Gastrocnemius medialis (tissue), 4 donors: ENCODE results near the gene CDH4. TPM values are rescaled to one million over a fixed set of nuclear protein-coding genes. Genes with fewer than 3 reads are reported as not detected.

Experiments
- ATAC-seq, 2 donors: fragments of 150-250 bp; one replicate each; pipeline ENCODE4 v1.9.1; 2016
- DNase-seq, 2 donors: peaks; one replicate each; pipeline ENCODE4 v3.0.0-alpha.2; 2019
- H3K27ac ChIP-seq, 4 donors: fragments of 200-600 bp; sonication (generic); 1 replicate in 1 of 4; 2 replicates in 3 of 4; pipeline ENCODE4 v1.5.1; 2016 to 2018; ENCODE audit warnings: mild to moderate bottlenecking in 2 of 4, moderate library complexity in 1 of 4
- H3K27me3 ChIP-seq, 3 donors: fragments of 200-600 bp; sonication (generic) in 2 of 3; 1 replicate in 1 of 3; 2 replicates in 2 of 3; pipeline versions ENCODE4 v1.5.1 to v1.6.0; 2016 to 2019; ENCODE audit warnings: mild to moderate bottlenecking in 1 of 3, moderate library complexity in 1 of 3
- H3K36me3 ChIP-seq, 2 donors: fragments of 200-600 bp; sonication (generic) in 1 of 2; one replicate each; pipeline ENCODE4 v1.5.1; 2017 to 2018
- H3K4me1 ChIP-seq, 2 donors: fragments of 200-600 bp; sonication (generic) in 1 of 2; one replicate each; pipeline ENCODE4 v1.5.1; 2016 to 2017; ENCODE audit warnings: mild to moderate bottlenecking in 2 of 2
- H3K4me3 ChIP-seq, 4 donors: fragments of 200-600 bp; sonication (generic) in 3 of 4; 1 replicate in 1 of 4; 2 replicates in 3 of 4; pipeline ENCODE4 v1.5.1; 2016 to 2019; ENCODE audit warnings: mild to moderate bottlenecking in 2 of 4
- H3K9me3 ChIP-seq, 3 donors: fragments of 200-600 bp; sonication (generic) in 2 of 3; 1 replicate in 1 of 3; 2 replicates in 2 of 3; pipeline ENCODE4 v1.5.1; 2016 to 2019
- POLR2A ChIP-seq, 2 donors: fragments of 450-650 bp; IDR thresholded peaks; one replicate each; pipeline ENCODE4 v1.6.1; 2017; ENCODE audit warnings: antibody characterized with exemption in 2 of 2, mild to moderate bottlenecking in 2 of 2, moderate library complexity in 2 of 2
- in situ Hi-C, 4 donors: fragments of 200-750 bp; cut with MboI; loops; one replicate each; pipeline versions ENCODE4 v1.15.0 to v1.8.0; 2017; ENCODE audit warnings: low sequenced_read_pairs in 4 of 4
- intact Hi-C: fragments of 100-400 bp; cut with DNase I; formaldehyde crosslinking; loops from one replicate; pipeline ENCODE4 v1.15.1; 2023; ENCODE audit warnings: low total_unique reads
- total RNA-seq, 4 donors: library from RNA; depleted of rRNA; stranded (reverse); fragments of >200 nt; gene quantifications; one replicate each; pipeline versions ENCODE4 v1.1.0 to v1.2.3, GENCODE V29; 2016
- TF ChIP-seq, protein P1 (sequence below), 5 experiments: fragments of 450-650 bp in 3 of 5; fragments of 200-600 bp in 2 of 5; sonication (generic) in 2 of 5; IDR thresholded peaks in 4 of 5; conservative IDR thresholded peaks in 1 of 5; 1 replicate in 4 of 5; 2 replicates in 1 of 5; pipeline ENCODE4 v1.5.1; 2016 to 2019; ENCODE audit warnings: antibody characterized with exemption in 5 of 5, mild to moderate bottlenecking in 3 of 5, moderate library complexity in 3 of 5

CDH4 gene
- total RNA-seq, 4 donors from 2014 or later = 0.38 to 1.2 (median 0.86) TPM

DNA sequence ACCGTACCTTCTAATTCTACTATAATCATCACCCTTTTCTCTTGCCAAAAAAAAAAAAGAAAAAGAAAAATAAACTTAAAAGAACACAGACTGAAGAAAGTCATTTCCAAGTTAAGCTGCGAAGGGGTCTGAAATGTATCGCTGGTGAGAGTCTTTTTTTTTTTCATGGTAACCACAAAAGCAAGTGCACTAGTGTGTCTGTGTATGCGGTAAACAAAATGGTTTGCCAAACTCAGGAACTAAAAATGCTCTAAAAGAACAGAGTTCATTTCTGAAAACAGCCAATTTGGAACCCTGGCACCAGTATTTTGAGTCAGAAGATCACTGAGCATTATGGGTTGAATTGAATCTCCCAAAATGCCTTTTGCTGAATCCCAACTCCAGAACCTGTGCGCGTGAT lies 46.6 kb downstream of the CDH4 start:
- intact Hi-C loops = no loop called here
- Histone ChIP-seq H3K4me3 (no peak overlapping the region), H3K4me1 (no peaks in the 10 kb centered on the region), H3K27me3 (no peaks in the 10 kb centered on the region), H3K27ac (no peak overlapping the region), H3K9me3 (no peaks in the 10 kb centered on the region), H3K36me3 (no peaks in the 10 kb centered on the region)
- TF ChIP-seq, protein P1, sequence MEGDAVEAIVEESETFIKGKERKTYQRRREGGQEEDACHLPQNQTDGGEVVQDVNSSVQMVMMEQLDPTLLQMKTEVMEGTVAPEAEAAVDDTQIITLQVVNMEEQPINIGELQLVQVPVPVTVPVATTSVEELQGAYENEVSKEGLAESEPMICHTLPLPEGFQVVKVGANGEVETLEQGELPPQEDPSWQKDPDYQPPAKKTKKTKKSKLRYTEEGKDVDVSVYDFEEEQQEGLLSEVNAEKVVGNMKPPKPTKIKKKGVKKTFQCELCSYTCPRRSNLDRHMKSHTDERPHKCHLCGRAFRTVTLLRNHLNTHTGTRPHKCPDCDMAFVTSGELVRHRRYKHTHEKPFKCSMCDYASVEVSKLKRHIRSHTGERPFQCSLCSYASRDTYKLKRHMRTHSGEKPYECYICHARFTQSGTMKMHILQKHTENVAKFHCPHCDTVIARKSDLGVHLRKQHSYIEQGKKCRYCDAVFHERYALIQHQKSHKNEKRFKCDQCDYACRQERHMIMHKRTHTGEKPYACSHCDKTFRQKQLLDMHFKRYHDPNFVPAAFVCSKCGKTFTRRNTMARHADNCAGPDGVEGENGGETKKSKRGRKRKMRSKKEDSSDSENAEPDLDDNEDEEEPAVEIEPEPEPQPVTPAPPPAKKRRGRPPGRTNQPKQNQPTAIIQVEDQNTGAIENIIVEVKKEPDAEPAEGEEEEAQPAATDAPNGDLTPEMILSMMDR (IDR thresholded peaks at IDR 0.05 in 4 of 5, conservative IDR thresholded peaks at IDR 0.05 in 1 of 5) = no peak
- no peak for TF ChIP-seq POLR2A (IDR thresholded peaks at IDR 0.05)
- no peak for DNase-seq
- in situ Hi-C loops = no loop called here
- ATAC-seq = no peak

DNA sequence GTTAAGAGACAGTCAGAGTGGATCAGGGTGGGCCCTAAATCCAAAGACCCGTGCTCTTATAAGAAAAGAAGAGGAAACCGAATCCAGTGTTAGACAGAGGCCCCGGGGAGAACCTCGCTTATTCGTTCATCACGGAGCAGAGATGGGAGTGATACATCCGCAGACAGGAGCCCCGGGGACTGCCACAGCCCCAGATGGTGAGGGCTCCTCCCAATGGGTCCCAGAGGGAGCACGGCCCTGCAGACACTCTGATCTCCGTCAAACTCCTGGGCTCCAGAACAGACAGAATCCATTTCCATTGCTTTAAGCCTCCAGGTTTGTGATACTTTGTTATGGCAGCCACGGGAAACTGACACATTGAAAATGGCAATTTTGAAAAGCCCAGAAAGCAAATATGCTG lies 47.0 kb downstream of the CDH4 start:
- intact Hi-C loops (no loop called here), in situ Hi-C loops (no loop called here)
- DNase-seq (no peak), ATAC-seq (no peak)
- TF ChIP-seq POLR2A (IDR thresholded peaks at IDR 0.05) = no peak
- TF ChIP-seq, protein P1 (IDR thresholded peaks at IDR 0.05 in 4 of 5, conservative IDR thresholded peaks at IDR 0.05 in 1 of 5) = no peak
- Histone ChIP-seq H3K9me3 (no peaks in the 10 kb centered on the region), H3K4me3 (no peak overlapping the region), H3K27ac (no peak overlapping the region), H3K36me3 (no peaks in the 10 kb centered on the region), H3K27me3 (no peaks in the 10 kb centered on the region), H3K4me1 (no peaks in the 10 kb centered on the region)

DNA sequence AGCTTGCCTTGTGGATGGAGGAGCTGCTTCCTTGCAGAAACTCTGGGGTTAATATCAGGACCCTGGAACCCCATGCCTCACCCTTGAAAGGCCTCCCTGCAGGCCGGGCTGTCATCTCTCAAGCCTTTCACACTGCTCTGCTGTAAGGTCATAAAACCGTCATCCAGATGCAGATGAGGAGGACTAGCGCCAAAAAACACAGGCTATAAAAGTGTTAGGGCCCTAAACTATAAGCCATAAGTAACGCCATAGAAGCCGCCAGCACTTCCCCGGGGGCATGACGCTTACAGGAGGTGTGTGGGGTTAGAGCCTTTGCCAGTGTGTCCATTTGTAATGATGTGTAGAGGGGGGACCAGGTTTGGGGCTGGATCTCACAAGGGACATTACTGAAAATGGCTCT lies 47.6 kb downstream of the CDH4 start:
- no peak for TF ChIP-seq POLR2A (IDR thresholded peaks at IDR 0.05)
- no peak for ATAC-seq
- Histone ChIP-seq H3K27me3 (no peaks in the 10 kb centered on the region), H3K9me3 (no peaks in the 10 kb centered on the region), H3K4me1 (no peaks in the 10 kb centered on the region), H3K4me3 (no peak overlapping the region), H3K27ac (no peak overlapping the region), H3K36me3 (no peaks in the 10 kb centered on the region)
- DNase-seq = no peak
- intact Hi-C loops = no loop called here
- in situ Hi-C loops = loop anchor here in 1 of 4 donors (25.0 kb wide), 1 partner anchor 87 kb away; no protein-coding TSS in a partner anchor

DNA sequence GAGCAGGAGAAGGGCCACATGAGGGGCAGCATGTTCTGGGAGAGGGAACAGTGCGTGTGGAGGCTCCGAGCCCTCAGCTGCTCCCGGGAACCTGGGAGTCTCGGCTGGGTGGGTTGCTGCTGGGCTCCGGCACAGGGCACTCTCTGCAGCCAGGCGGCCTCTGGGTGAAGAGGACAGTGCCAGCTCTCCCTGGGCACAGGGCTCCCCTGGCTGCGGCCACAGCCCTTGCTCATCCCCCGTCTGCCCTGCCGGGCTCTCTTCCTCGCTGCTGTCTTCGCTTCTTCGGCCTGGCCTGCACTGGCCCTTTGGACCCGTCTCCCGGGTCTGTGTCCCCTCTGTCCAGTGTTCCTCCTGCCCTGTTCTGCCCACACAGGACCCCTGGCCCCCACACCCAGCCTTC lies 48.2 kb downstream of the CDH4 start:
- no peak for DNase-seq
- in situ Hi-C loops (loop anchor here in 1 of 4 donors (25.0 kb wide), 1 partner anchor 88 kb away; no protein-coding TSS in a partner anchor), intact Hi-C loops (no loop called here)
- no peaks in the 10 kb centered on the region for H3K36me3 ChIP-seq
- no peaks in the 10 kb centered on the region for H3K4me1 ChIP-seq
- H3K27me3 ChIP-seq = no peaks in the 10 kb centered on the region
- no peak overlapping the region for H3K27ac ChIP-seq
- H3K4me3 ChIP-seq = no peak overlapping the region
- no peaks in the 10 kb centered on the region for H3K9me3 ChIP-seq
- ATAC-seq = no peak
- TF ChIP-seq, protein P1 (IDR thresholded peaks at IDR 0.05 in 4 of 5, conservative IDR thresholded peaks at IDR 0.05 in 1 of 5) = no peak
- TF ChIP-seq POLR2A (IDR thresholded peaks at IDR 0.05) = no peak

DNA sequence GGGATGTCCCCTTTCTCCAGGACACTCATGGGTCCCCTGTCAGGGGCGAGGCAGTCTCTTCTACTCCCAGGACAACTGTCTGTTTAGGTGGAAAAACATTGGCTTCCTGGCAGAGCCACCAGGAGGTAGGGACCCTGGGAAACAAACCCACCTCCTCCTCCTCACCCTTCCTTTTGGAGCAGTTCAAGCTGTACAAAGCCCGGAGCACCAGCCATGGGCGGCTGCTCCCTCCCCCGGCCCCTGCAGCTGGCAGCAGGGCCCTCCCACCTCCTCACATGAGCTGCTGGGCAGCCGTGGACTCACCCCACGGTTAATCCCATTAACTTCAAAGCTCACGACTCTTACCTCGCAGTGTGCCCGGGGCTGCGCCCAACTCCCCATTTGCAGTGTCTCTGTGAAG lies 48.6 kb downstream of the CDH4 start:
- in situ Hi-C loops = loop anchor here in 1 of 4 donors (25.0 kb wide), 1 partner anchor 88 kb away; no protein-coding TSS in a partner anchor

More for the DNA sequence above, 48.6 kb downstream of the CDH4 start:
- H3K4me1 ChIP-seq = no peaks in the 10 kb centered on the region
- H3K36me3 ChIP-seq = no peaks in the 10 kb centered on the region
- no peaks in the 10 kb centered on the region for H3K27me3 ChIP-seq
- TF ChIP-seq, protein P1 (IDR thresholded peaks at IDR 0.05 in 4 of 5, conservative IDR thresholded peaks at IDR 0.05 in 1 of 5) = no peak
- no peak for TF ChIP-seq POLR2A (IDR thresholded peaks at IDR 0.05)
- no peaks in the 10 kb centered on the region for H3K9me3 ChIP-seq
- ATAC-seq (no peak), DNase-seq (no peak)
- intact Hi-C loops = no loop called here
- no peak overlapping the region for H3K27ac ChIP-seq
- H3K4me3 ChIP-seq = no peak overlapping the region
